Neural cell (in vitro differentiated cells): ENCODE data around the gene PGF. TPM values are rescaled to one million over a fixed set of nuclear protein-coding genes. Genes with fewer than 3 reads are reported as not detected.

ENCODE experiments used
- H2AFZ ChIP-seq: fragments of 200-600, 300-800 bp; sonication (generic), shearing (Covaris generic); 2 replicates; pipeline ENCODE4 v1.6.0; 2014; ENCODE audit warnings: low read depth, mild to moderate bottlenecking, antibody characterized with exemption, low read length, moderate library complexity
- H3F3A ChIP-seq: fragments of 200-600 bp; shearing (Covaris generic); 2 replicates; pipeline ENCODE4 v1.6.1; 2016; ENCODE audit warnings: mild to moderate bottlenecking, moderate library complexity, mixed read lengths, antibody characterized with exemption, low read length; ENCODE audit not compliant: insufficient read depth, poor library complexity, severe bottlenecking
- H3K27ac ChIP-seq: fragments of 200-600, 300-800 bp; sonication (generic), shearing (Covaris generic); 2 replicates; pipeline ENCODE4 v1.5.1; 2014; ENCODE audit warnings: mild to moderate bottlenecking, low read length, moderate library complexity
- H3K27me3 ChIP-seq: fragments of 300-800, 200-600 bp; sonication (generic), shearing (Covaris generic); 2 replicates; pipeline ENCODE4 v1.6.0; 2014; ENCODE audit warnings: mild to moderate bottlenecking, low read depth, low read length, moderate library complexity; ENCODE audit not compliant: insufficient read depth
- H3K36me3 ChIP-seq: fragments of 300-800, 200-600 bp; sonication (generic), shearing (Covaris generic); 2 replicates; pipeline ENCODE4 v1.5.1; 2014; ENCODE audit warnings: mild to moderate bottlenecking, antibody characterized with exemption, low read length, moderate library complexity; ENCODE audit not compliant: insufficient read depth
- H3K4me2 ChIP-seq: fragments of 300-800, 200-600 bp; sonication (generic), shearing (Covaris generic); 2 replicates; pipeline ENCODE4 v1.6.0; 2014; ENCODE audit warnings: mild to moderate bottlenecking, low read length
- H3K4me3 ChIP-seq: fragments of 300-800, 200-600 bp; sonication (generic), shearing (Covaris generic); 2 replicates; pipeline ENCODE4 v1.5.1; 2014; ENCODE audit warnings: mild to moderate bottlenecking, low read length, moderate library complexity
- H3K79me2 ChIP-seq: fragments of 200-600 bp; shearing (Covaris generic); replicated peaks from 2 replicates; pipeline ENCODE4 v1.6.0; 2014; ENCODE audit warnings: mild to moderate bottlenecking, low read length, moderate library complexity; ENCODE audit not compliant: insufficient read depth
- H3K9ac ChIP-seq: fragments of 300-800, 200-600 bp; sonication (generic), shearing (Covaris generic); 2 replicates; pipeline ENCODE4 v1.6.1; 2016; ENCODE audit warnings: mild to moderate bottlenecking, low read length, mixed read lengths
- H3K9me2 ChIP-seq: fragments of 200-600 bp; shearing (Covaris generic); 2 replicates; pipeline ENCODE4 v1.6.1; 2016; ENCODE audit warnings: mild to moderate bottlenecking, low read length, mixed read lengths; ENCODE audit not compliant: insufficient read depth
- H3K9me3 ChIP-seq: fragments of 200-600, 300-800 bp; sonication (generic), shearing (Covaris generic); 2 replicates; pipeline ENCODE4 v1.6.1; 2016; ENCODE audit warnings: mild to moderate bottlenecking, mixed run types, low read length, moderate library complexity, mixed read lengths
- H4K20me1 ChIP-seq: fragments of 200-600 bp; shearing (Covaris generic); 2 replicates; pipeline ENCODE4 v1.6.1; 2016; ENCODE audit warnings: mild to moderate bottlenecking, mixed run types; ENCODE audit not compliant: insufficient read depth
- EP300 ChIP-seq: fragments of 450-650 bp; conservative IDR thresholded peaks from 2 replicates; pipeline ENCODE4 v1.6.1; 2014; ENCODE audit warnings: antibody characterized with exemption, mild to moderate bottlenecking, moderate library complexity; ENCODE audit not compliant: poor library complexity, severe bottlenecking
- EZH2 ChIP-seq: fragments of 200-600, 300-800 bp; shearing (Covaris generic), sonication (generic); IDR thresholded peaks from 2 replicates; pipeline ENCODE4 v1.6.1; 2014; ENCODE audit warnings: antibody characterized with exemption, low read length, borderline replicate concordance, mild to moderate bottlenecking; ENCODE audit not compliant: insufficient read depth, poor library complexity, severe bottlenecking
- MXI1 ChIP-seq: fragments of 450-650 bp; conservative IDR thresholded peaks from 2 replicates; pipeline ENCODE4 v1.6.1; 2014; ENCODE audit warnings: antibody characterized with exemption, mild to moderate bottlenecking; ENCODE audit not compliant: poor library complexity, severe bottlenecking
- POLR2AphosphoS5 ChIP-seq: IDR thresholded peaks from 2 replicates; pipeline ENCODE4 v1.6.1; 2012
- RAD21 ChIP-seq: fragments of 450-650 bp; conservative IDR thresholded peaks from 2 replicates; pipeline ENCODE4 v1.6.1; 2014; ENCODE audit warnings: antibody characterized with exemption, mild to moderate bottlenecking, moderate library complexity
- SMC3 ChIP-seq: fragments of 450-650 bp; conservative IDR thresholded peaks from 2 replicates; pipeline ENCODE4 v1.6.1; 2014; ENCODE audit warnings: antibody characterized with exemption, mild to moderate bottlenecking, moderate library complexity; ENCODE audit not compliant: poor library complexity
- TAF1 ChIP-seq: IDR thresholded peaks from 2 replicates; pipeline ENCODE4 v1.6.1; 2012; ENCODE audit warnings: low read depth
- polyA plus RNA-seq: library from polyadenylated mRNA; depleted of rRNA; stranded (reverse); fragments of >200 nt; gene quantifications from 2 replicates; pipeline ENCODE4 v1.2.3, GENCODE V29; 2014
- TF ChIP-seq, protein P1 (sequence below): fragments of 450-650 bp; IDR thresholded peaks from 2 replicates; pipeline ENCODE4 v1.5.1; 2014; ENCODE audit warnings: antibody characterized with exemption, mild to moderate bottlenecking, moderate library complexity; ENCODE audit not compliant: poor library complexity, severe bottlenecking
- TF ChIP-seq, protein P2 (sequence below): IDR thresholded peaks from 2 replicates; pipeline ENCODE4 v1.6.1; 2012; ENCODE audit warnings: borderline replicate concordance

The PGF gene
- polyA plus RNA-seq, 1 donor from 2014 or later: not detected

- H3K79me2 ChIP-seq: no peaks in the 10 kb centered on the region
- no peaks in the 10 kb centered on the region for H3K27me3 ChIP-seq
- H3K27ac ChIP-seq: no peak overlapping the region
- H2AFZ ChIP-seq: no peak overlapping the region
- no peak overlapping the region for H3K4me3 ChIP-seq
- no peak overlapping the region for H3K9ac ChIP-seq
- no peaks in the 10 kb centered on the region for H3F3A ChIP-seq
- H3K9me3 ChIP-seq: no peaks in the 10 kb centered on the region
- no peaks in the 10 kb centered on the region for H3K9me2 ChIP-seq
- no peaks in the 10 kb centered on the region for H3K36me3 ChIP-seq
- H3K4me2 ChIP-seq: no peak overlapping the region
- no peaks in the 10 kb centered on the region for H4K20me1 ChIP-seq
- TF ChIP-seq POLR2AphosphoS5: no peak
- TF ChIP-seq MXI1: no peak
- no peak for TF ChIP-seq EZH2
Measured at GRCh38 chr14:74962046-74962445, 6.6 kb upstream of the PGF start.

DNA sequence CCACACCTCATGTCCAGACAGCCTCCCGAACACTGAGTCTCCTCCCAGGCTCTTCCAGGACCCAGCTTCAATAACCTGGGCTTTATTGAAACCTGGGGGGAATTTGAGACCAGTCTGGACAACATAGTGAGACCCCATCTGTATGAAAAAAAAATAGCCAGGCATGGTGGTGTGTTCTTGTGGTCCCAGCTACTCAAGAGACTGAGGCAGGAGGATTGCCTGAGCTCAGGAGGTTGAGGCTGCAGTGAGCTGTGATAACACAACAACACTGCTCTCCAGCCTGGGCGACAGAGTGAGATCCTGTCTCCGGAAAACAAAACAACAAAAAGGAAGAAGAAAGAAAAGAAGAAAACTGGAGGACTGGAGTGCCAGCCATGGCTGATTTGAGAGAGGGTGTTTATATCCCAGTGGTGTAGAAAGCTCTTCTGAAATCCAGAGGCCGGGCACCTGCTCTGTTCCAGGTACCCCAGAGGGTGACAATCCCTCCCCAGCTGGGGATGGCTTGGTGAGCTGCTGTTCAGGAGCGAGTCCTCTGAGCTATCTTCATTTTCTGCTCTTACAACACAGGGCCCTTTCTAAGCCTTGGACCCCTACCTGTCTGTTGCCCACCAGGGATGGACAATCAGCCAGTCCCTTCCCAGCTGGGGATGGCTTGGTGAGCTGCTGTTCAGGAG lies 6.0 kb upstream of the PGF start:
- H3K79me2 ChIP-seq: no peaks in the 10 kb centered on the region
- no peak overlapping the region for H3K4me3 ChIP-seq
- no peaks in the 10 kb centered on the region for H3F3A ChIP-seq
- H3K27me3 ChIP-seq: no peaks in the 10 kb centered on the region
- no peaks in the 10 kb centered on the region for H4K20me1 ChIP-seq
- H3K9me3 ChIP-seq: no peaks in the 10 kb centered on the region
- no peaks in the 10 kb centered on the region for H3K36me3 ChIP-seq
- no peak overlapping the region for H3K4me2 ChIP-seq
- H3K27ac ChIP-seq: no peak overlapping the region
- H2AFZ ChIP-seq: no peak overlapping the region
- TF ChIP-seq, protein P1, sequence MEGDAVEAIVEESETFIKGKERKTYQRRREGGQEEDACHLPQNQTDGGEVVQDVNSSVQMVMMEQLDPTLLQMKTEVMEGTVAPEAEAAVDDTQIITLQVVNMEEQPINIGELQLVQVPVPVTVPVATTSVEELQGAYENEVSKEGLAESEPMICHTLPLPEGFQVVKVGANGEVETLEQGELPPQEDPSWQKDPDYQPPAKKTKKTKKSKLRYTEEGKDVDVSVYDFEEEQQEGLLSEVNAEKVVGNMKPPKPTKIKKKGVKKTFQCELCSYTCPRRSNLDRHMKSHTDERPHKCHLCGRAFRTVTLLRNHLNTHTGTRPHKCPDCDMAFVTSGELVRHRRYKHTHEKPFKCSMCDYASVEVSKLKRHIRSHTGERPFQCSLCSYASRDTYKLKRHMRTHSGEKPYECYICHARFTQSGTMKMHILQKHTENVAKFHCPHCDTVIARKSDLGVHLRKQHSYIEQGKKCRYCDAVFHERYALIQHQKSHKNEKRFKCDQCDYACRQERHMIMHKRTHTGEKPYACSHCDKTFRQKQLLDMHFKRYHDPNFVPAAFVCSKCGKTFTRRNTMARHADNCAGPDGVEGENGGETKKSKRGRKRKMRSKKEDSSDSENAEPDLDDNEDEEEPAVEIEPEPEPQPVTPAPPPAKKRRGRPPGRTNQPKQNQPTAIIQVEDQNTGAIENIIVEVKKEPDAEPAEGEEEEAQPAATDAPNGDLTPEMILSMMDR: no peak
- TF ChIP-seq, protein P2, sequence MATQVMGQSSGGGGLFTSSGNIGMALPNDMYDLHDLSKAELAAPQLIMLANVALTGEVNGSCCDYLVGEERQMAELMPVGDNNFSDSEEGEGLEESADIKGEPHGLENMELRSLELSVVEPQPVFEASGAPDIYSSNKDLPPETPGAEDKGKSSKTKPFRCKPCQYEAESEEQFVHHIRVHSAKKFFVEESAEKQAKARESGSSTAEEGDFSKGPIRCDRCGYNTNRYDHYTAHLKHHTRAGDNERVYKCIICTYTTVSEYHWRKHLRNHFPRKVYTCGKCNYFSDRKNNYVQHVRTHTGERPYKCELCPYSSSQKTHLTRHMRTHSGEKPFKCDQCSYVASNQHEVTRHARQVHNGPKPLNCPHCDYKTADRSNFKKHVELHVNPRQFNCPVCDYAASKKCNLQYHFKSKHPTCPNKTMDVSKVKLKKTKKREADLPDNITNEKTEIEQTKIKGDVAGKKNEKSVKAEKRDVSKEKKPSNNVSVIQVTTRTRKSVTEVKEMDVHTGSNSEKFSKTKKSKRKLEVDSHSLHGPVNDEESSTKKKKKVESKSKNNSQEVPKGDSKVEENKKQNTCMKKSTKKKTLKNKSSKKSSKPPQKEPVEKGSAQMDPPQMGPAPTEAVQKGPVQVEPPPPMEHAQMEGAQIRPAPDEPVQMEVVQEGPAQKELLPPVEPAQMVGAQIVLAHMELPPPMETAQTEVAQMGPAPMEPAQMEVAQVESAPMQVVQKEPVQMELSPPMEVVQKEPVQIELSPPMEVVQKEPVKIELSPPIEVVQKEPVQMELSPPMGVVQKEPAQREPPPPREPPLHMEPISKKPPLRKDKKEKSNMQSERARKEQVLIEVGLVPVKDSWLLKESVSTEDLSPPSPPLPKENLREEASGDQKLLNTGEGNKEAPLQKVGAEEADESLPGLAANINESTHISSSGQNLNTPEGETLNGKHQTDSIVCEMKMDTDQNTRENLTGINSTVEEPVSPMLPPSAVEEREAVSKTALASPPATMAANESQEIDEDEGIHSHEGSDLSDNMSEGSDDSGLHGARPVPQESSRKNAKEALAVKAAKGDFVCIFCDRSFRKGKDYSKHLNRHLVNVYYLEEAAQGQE: no peak
- no peak for TF ChIP-seq EZH2
- TF ChIP-seq MXI1: no peak
- no peak for TF ChIP-seq SMC3
- TF ChIP-seq TAF1: no peak
- TF ChIP-seq POLR2AphosphoS5: no peak
- TF ChIP-seq EP300: no peak
- no peak for TF ChIP-seq RAD21
- H3K9ac ChIP-seq: no peak overlapping the region
- no peaks in the 10 kb centered on the region for H3K9me2 ChIP-seq
